ENCODE results near the gene GKN1. TPM values are rescaled to one million over a fixed set of nuclear protein-coding genes. Genes with fewer than 3 reads are reported as not detected.

Gene GKN1
- total RNA-seq, 1 experiment from 2014 or later: not detected

DNA sequence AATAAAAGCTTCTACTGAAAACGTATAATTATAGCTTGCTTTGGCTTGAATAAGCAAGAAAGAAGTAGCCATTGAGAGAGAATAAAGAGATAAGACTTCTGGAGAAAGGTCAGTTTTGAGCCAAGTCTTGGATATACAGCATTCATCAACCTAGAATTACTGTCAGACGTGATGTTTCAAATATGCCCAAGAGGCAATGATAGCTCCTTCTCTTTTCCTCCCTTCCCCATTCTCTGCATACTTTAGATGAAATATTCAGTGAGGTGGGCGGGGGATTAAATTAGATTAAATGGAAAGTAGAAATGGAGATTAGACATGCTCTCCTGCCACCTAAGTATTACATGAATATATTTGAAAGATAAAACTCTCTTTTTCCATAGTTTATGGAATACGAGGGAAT is 47.3 kb downstream of the GKN1 start:
- ATAC-seq: no peak
- Mint-ChIP-seq H3K4me1 (peaks cover 24% of the 10 kb centered on the region), H3K27ac (no peak overlapping the region), H3K36me3 (no peaks in the 10 kb centered on the region), H3K27me3 (ENCODE audit: low read depth) (no peaks in the 10 kb centered on the region), H3K9me3 (no peaks in the 10 kb centered on the region), H3K4me3 (no peak overlapping the region)
- TF ChIP-seq TCF7 (CRISPR knock-in tag; IDR thresholded peaks at IDR 0.05; ENCODE audit: low read depth) (no peak), AFF4 (CRISPR knock-in tag; IDR thresholded peaks at IDR 0.05; ENCODE audit: borderline replicate concordance) (no peak), ZNF219 (CRISPR knock-in tag; IDR thresholded peaks at IDR 0.05; ENCODE audit: borderline replicate concordance) (no peak), USF1 (CRISPR knock-in tag; IDR thresholded peaks at IDR 0.05) (no peak), CBFB (CRISPR knock-in tag; IDR thresholded peaks at IDR 0.05; ENCODE audit: low read depth) (no peak), JAZF1 (CRISPR knock-in tag; IDR thresholded peaks at IDR 0.05) (no peak), PREB (CRISPR knock-in tag; IDR thresholded peaks at IDR 0.05; ENCODE audit: borderline replicate concordance) (no peak), RELA (CRISPR knock-in tag; IDR thresholded peaks at IDR 0.05; ENCODE audit: borderline replicate concordance) (no peak), NR2C2 (CRISPR knock-in tag; IDR thresholded peaks at IDR 0.05) (no peak), FOXP1 (CRISPR knock-in tag; IDR thresholded peaks at IDR 0.05; ENCODE audit: borderline replicate concordance) (no peak), TP53 (CRISPR knock-in tag; IDR thresholded peaks at IDR 0.05) (no peak), TEAD4 (CRISPR knock-in tag; IDR thresholded peaks at IDR 0.05) (no peak)
- TF ChIP-seq, protein P1, sequence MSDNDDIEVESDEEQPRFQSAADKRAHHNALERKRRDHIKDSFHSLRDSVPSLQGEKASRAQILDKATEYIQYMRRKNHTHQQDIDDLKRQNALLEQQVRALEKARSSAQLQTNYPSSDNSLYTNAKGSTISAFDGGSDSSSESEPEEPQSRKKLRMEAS (CRISPR knock-in tag; IDR thresholded peaks at IDR 0.05): no peak
- TF ChIP-seq, protein P2, sequence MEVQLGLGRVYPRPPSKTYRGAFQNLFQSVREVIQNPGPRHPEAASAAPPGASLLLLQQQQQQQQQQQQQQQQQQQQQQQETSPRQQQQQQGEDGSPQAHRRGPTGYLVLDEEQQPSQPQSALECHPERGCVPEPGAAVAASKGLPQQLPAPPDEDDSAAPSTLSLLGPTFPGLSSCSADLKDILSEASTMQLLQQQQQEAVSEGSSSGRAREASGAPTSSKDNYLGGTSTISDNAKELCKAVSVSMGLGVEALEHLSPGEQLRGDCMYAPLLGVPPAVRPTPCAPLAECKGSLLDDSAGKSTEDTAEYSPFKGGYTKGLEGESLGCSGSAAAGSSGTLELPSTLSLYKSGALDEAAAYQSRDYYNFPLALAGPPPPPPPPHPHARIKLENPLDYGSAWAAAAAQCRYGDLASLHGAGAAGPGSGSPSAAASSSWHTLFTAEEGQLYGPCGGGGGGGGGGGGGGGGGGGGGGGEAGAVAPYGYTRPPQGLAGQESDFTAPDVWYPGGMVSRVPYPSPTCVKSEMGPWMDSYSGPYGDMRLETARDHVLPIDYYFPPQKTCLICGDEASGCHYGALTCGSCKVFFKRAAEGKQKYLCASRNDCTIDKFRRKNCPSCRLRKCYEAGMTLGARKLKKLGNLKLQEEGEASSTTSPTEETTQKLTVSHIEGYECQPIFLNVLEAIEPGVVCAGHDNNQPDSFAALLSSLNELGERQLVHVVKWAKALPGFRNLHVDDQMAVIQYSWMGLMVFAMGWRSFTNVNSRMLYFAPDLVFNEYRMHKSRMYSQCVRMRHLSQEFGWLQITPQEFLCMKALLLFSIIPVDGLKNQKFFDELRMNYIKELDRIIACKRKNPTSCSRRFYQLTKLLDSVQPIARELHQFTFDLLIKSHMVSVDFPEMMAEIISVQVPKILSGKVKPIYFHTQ (CRISPR knock-in tag; IDR thresholded peaks at IDR 0.05): no peak
- TF ChIP-seq, protein P3, sequence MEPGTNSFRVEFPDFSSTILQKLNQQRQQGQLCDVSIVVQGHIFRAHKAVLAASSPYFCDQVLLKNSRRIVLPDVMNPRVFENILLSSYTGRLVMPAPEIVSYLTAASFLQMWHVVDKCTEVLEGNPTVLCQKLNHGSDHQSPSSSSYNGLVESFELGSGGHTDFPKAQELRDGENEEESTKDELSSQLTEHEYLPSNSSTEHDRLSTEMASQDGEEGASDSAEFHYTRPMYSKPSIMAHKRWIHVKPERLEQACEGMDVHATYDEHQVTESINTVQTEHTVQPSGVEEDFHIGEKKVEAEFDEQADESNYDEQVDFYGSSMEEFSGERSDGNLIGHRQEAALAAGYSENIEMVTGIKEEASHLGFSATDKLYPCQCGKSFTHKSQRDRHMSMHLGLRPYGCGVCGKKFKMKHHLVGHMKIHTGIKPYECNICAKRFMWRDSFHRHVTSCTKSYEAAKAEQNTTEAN (CRISPR knock-in tag; IDR thresholded peaks at IDR 0.05): no peak
- TF ChIP-seq, protein P4, sequence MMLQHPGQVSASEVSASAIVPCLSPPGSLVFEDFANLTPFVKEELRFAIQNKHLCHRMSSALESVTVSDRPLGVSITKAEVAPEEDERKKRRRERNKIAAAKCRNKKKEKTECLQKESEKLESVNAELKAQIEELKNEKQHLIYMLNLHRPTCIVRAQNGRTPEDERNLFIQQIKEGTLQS (CRISPR knock-in tag; conservative IDR thresholded peaks at IDR 0.05): no peak
- no peak for DNase-seq (ENCODE audit: low spot score)
- ChIA-PET POLR2A (no interaction called here), CTCF (interaction anchor here (1.5 kb wide), 1 partner anchor 78 kb away, joined by 6 read pairs; no protein-coding TSS in a partner anchor)
